Activated CD4-positive, alpha-beta T cell treated with anti-CD3 and anti-CD28 coated beads, Interleukin-2, Interleukin-6, amounts not matched to agents 100 ng/mL and 50 ng/mL, durations not matched to agents 16 hours and 8 hours (primary cell): ENCODE results near the gene FAM170B.

Experiments used
- DNase-seq: peaks from one replicate; pipeline ENCODE4 v3.0.0-alpha.2; 2020

Gene FAM170B

DNA sequence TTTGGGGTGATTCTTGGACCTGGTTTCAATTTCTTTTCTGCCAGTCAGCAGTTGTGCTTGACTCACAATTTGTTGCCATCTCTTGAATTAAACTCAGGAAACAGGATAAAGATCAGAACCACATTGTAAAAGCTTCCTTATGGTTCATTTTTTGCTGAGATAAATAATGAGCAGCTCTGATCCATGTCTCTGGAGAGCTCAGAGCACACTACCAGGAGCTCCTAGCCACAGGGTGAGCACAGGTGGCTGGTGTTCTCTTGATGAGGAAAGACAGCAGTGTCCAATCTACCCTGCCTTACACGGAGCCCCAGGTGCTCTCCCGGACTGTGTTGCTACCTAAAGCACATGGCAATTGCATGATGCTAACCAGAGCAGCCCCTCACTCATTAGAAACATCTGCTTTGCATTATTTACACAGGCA is 17.2 kb upstream of the FAM170B start:
- no peak for DNase-seq

DNA sequence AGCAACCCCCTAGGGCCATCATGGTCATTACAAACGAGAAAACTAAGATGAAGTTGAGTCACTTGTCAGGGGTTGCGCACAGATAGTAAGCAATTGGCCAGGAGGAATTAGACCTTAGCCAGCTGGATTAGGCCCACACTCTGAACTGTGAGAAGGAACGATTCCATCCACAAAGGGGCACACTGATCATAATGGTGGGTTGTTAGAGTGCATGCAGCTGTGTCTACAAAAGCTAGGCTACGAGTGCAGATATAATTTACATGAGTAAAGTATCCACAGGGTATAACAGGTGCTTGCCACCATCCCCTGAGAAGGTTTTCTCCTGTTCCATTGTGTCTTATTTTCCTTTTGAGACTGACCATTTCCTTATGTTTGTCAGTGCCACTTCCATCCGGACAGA is 16.6 kb upstream of the FAM170B start:
- no peak for DNase-seq

DNA sequence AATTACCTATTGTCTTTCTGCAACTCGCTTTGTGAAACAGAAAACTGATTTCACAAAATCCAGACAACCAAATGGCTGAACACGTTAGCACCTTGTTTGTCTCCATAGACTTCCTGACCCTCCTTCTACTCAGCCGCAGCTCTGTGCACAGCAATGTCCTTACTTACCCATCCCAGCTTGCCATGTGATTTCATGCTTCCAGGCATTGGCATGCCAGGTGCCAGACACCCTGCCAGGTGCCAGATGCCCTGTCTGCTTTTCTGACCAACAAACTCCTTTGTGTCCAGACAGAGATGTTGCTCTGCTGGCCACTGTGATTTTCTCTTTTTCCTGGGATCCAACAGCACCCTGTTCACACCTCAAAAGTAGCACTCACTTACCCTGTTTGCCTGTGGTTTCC is 16.1 kb upstream of the FAM170B start:
- DNase-seq = no peak

DNA sequence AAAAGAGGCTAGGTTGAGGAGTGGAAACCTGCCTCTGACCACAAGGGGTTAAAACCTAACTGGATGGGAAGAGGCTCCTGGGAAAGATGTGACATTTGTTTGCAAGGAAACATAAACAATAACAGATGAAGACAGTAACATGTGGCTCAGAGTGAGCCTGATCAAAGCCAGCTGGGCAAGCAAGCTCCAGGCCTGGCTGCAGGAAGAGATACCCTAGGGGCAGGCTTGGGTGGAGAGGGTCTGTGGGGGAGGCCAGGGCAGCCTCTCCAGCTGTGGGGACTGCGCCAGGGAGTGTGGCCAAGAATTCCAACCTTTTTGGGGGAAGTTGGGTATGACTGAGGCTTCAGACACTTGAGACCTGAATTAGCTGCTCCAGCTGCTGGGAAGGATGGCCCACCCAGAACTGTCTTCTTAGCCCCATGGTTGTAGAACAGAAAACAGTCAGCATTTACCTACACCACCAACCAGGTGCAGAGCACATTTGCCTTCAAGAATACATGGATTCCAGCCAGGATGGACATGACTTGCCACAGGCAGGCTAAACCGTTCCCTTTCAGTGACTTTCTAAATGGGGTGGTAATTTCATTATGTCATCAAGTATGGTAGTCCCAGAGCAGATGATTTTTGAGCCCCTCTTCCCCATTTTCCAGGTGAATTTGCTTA is 10.4 kb upstream of the FAM170B start:
- no peak for DNase-seq

DNA sequence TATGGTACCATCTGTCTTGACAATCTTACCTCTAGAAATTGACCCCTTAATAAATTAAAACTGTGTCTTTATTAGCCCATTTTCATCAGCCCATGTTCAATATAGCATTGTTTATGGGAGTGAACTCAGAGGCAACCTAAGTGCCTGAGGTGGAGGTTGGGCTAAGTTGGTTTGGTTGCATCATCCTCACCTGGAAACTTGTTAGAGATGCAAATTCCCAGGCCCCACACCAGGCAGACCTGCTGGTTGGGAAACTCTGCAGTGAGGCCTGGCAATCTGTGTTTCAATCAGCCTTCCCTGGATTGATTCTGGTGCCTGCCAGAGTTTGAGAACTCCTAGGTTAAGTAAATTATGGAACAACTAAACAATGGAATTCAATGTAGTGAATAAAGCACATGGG is 9.4 kb upstream of the FAM170B start:
- DNase-seq = no peak

DNA sequence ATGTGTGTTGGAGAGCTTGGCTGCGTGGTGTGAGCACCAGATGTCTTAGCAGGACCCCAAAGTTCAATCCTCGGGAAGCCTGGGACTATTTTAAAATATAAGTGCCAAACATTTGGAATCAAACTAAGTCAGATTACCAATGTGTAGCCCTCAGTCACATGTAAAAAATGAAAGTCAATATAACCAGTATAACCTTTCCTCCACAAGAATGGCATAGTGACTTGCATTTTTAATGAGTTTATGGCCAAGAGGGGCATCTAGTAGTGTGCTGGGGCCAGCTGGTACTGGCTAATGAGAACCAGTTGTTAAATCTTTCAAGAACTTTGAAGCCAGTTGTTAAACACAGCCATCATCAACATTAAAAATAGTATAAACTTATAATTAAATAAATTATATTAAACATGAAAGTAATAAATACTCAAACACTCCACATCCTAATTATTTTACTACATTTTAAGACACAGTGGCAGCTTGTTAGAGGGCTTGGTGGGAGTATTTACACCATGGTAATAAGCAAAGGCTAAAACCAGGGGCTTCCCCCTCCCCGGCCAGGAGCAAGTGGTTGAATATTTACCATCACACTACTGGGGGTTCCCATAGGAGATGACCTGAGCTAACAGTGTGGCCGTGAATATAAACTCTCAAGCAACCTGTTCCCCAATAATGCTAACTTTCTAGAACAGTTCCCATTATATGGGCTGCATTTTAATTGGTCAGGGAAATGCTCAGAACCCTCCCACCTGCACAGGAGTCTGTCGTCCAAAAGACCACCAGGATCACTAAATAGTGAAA is 7.9 kb upstream of the FAM170B start:
- DNase-seq = no peak

DNA sequence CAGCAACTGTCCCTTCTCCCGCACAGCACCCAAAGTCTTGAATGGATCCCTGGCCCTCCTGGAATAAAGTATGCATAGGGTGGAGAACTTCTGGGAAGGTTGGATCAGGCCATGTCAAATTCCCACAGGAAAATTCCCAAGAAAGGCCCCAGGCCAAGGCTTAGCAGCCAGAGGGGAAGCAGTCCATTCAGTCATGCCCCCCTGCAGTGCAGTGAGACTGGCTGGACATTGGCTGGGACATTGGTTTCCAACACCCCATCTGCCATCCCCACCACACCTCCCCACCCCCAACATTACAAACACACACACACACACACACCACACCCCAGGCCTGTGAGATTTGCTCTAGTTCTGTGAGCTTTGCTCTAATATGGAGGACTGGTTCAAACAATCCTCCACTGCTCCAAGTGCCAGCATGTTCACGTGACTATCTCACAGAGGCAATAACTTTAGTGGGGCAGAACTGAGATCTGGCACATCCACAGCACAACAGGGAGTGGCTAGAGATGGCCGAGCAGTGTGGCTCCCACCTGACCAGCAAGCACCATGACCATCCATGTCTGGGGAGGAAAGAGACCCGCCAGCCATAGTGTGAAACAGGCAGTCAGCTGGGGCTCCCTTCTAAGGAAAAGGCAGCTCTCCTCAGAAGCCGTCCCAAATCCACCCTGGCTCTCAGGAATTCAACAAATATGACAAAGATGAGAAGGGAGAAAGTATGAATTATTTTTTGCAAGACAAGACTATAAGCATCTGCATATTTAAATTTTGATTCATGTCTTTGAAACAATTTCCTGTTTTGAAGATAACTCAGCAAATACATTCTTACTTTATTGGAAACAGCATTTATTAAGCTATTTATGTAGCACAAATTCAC is 6.7 kb upstream of the FAM170B start:
- DNase-seq = no peak

DNA sequence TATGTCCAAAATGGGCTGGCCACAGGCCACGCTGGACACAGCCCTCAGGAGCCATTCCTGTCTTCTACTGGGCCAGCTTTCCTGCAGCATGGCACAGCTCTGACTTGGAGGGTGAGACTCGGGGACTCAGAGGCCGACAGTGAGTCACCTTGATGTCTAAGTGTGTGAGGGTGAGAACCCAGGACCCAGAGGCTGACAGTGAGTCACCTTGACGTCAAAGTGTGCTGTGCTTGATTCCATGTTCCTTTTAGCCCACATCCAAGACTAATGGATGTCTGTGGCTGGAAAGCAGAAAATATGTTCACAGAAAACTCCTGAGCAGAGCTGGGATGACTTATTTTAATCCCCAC is 6.0 kb upstream of the FAM170B start:
- no peak for DNase-seq

DNA sequence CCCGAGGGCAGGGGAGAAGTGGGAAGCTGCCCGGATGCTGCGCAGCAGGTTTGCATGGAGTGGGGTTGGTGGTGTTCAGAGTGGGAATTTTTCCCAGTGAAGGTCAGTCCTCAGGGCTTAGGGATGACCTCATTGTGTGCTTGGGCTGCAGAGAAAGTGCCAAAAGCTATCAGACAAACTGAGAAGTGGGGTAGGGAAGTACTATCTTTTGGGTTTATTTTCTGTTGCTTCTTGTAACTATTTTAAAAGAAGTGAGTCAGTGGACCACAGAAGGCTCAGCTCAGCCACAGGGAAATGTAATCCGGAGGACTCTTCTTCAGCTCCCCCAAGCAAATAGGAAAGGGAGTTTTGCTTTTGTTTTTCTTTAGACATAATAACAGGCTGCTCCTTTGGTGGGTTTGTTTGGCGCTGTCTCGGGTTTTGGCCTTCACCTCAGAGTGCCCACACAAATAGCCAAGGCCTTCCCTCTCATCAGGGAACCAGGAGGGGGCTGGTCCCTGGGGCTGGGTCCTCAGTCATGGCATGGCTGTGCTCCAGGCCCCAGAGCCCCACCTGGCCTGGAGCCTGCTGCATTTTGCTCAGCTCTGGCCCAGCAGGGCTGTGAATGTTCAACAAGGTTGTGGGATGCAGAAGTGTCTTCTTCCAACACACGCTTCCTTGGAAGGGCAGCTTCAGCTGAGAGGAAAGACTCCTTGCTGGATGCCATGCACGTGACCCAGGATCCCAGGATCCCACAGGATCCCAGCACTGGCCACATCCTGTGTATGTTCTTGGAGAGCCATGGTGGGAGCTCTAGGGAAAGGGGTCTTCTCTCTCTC is 5.4 kb upstream of the FAM170B start:
- DNase-seq = no peak

DNA sequence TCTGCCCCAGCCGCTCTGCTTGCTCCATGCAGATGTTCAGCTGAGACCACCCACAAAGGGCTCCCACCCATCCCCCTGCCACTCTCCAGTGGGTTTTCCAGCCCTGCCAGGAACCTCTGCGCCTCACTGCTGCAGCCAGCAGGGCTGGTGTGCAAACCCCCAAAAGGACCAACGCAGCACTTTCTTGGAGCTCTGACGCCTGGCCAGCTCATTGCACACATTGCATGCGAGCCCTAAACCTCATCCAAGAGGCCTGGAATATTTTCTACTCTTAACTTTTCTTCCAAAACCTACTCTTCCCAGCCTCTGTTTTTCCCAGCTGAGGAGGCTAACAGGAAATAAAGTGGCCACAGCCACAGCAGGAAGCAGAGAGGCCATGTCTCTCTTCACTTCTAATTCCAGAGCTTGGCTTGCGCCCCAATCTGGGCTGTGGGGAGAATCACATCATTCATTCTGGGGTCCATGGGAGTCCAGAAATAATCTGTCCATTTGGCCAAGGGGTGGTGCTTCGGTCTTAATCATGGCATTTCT is 4.6 kb upstream of the FAM170B start:
- DNase-seq = no peak

DNA sequence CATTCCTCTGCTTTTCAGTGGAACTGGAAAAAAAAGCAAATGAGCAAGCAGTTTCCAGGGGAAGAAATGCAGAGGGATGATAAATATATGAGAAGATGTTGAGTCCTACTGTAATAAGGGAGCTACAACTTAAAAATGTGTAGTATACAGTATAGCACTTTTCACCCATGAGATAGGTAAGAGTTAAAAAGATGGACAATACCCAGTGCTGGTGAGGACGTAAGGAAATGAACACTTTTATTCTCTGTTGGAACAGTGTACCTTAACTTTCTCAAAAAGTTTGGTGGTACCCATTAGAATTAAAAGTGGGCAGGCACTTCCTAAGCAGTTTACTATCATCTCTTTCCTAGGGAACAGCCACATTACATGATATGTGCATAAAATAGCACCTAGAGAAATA is 2.7 kb upstream of the FAM170B start:
- no peak for DNase-seq

DNA sequence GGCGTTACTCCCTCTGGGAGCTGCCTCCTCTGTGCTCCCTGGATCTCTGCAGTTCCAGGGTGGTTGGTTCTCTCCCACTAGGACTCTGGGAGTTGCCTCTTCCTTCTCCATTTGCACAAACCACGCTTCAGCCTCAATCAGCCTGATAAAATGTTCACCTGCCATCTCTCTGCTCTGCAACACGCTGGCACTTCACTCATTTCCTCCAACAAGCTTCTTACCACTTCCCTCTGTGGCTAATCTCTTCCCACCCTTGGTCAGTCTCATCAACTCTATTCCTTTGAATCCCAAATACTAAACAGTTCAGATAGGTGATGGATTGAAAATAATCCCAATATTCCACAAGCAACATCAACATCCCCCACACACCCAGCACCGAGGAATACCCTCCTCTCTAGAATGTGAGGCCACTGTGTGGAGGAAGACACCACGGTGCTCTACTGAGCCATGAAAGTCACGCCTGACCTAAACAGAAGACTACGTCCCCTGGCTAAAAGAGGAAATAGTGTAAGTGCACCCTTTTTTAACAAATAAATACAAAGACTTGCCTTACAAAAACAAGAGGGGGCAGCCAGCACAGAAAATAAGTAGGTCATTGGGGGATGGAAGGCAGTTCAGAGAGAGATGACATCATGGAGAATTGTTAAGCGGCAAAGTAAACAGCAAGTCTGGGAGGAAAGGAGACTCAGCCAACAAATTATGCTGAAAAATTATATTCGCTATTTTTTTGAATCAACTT is 1.9 kb upstream of the FAM170B start:
- DNase-seq = no peak

DNA sequence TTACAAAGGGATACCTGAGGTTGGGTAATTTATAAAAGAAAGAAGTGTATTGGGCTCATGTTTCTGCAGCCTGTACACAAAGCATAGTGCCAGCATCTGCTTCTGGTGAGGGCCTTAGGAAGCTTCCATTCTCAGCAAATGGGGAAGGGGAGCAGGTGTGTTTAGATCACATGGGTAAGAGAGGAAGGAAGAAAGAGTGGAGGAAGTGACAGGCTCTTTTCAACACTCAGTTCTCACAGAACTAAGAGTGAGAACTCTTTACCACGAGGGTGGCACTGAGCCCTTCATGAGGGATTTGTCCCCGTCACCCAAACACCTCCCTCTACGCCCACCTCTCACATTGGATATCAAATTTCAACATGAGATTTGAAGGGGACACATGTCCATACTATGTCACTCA is 506 bp upstream of the FAM170B start:
- DNase-seq = no peak

DNA sequence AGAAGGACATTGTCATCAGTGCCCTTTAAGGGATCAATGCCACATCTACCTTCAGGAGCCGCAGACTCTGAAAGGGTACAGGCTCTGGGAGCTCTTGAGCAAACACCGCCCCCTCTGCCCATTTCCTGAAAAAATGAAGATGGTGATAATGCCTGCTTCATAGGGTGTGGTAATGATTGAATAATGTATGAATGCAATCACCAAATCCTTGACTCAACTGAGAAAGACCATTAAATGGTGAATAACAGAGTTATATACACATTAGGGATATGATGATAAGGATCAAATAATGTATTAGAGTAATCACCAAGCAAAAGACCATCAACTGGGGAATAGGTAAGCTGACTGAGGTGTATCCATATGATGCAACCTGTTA is 1.5 kb downstream of the FAM170B start:
- no peak for DNase-seq

DNA sequence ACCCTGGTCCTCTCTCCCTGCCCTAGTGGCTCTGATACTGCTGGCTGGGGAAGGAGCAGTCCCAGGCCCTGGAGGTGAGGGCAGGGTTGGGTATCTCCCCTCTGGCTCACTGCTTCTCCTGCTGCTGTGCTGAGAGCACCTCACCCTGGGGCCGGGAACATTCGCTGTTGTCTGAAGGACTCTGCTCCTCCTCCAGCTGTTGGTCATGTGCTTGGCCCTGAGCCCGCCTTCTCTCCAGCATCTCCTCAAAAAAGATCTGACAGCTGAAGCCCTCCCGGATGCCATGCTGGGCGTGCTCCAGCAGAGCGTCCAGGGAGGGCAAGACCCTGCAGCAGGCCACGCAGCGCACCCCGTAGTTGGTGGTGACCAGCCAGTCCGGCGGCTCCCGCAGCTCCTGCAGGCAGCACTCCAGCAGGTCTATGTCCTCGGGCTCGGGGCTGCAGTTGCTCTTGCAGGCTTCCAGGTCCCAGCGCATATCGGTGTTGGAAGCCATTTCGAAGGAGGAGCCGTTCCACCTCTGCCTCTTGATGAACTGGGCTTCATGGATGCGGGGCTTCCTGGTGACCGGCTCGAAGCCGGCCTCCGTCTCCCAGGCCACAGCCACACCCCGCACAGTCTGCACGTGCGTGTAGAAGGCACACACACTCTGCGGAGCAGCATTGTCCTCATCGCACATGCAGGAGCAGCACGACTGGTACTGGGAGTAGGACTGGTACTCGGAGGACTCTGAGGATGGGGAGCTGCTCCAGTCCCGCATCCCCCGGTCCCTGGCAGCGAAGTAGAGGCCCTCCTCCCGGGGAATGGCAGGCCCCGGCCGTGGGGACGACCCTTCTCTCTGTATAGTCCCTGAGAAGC is 2.1 kb downstream of the FAM170B start:
- DNase-seq = no peak

DNA sequence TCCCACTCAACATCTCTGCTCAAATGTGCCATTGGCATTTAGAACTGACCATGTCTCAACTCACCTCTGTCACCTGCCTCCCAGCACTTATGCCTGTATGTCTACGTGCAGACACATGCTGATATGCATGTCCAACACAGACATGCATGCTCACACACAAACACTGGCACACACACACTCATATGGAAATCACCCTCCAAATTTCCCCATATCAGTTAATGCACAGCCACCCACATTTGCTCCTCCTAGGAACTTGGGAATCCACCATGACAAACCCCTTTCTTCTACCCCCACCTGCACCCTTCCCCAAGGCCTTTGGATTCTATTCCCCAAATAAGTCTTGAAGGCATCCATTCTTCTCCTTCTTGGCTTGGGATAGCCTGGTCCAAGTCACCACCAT is 4.4 kb downstream of the FAM170B start:
- DNase-seq = no peak

DNA sequence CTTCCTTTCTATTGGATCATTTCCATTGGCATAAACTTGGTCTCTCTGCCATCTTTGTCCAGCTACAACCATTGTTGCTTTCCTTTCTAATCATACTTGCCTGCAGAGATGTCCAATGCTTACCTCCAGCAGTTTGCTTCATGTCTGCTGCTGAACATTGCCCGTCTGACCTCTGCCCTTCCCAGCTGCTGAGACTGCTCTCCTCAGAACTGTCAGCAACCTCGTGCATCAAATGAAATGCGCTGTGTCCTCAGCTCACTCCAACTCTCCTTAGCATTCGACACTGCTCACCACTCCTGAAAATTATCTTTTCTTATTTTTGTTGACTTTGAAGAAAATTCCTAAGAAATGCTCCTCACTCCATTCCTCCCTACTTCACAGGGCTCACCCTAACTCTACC is 5.0 kb downstream of the FAM170B start:
- DNase-seq = no peak

DNA sequence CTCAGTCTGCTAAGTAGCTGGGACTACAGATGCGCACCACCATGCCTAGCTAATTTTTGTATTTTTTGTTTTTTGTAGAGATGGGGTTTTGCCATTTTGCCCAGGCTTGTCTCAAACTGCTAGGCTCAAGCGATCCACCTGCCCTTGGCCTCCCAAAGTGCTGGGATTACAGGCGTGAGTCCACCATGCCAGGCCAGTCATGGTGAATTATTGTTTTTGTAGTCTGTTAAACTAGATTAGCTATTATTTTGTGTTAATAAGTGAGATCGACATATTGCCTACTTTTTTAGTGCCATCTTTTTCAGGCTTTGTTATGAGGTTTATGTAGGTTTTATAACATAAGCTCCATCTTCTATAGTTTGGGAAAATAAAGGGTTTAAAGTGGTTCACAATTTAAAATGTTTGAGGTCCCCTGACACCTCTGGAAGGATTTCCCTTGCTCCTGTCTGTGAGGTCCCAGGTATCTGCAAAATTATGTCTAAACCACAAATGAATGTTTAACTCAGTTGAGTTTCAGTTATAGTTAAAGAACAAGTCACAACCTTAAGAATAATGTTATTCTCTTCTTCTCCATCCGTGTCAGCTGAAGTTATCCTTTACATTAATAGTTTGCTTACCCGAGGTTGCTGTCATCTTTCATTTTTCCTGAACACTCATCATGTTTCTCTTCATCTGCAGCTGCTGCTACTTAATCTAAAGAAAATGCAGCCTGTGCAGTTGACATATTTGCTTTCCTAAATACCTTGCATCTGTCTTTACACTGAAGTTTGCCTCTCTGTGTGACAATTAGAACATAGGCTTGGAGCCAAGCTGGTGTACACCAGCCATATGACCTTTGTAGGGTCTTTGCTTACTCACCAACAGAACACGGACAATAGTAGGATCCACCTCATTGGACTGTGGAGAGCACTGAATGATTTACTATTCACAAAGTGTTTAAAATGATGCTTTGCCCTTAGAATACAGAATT is 9.6 kb downstream of the FAM170B start:
- no peak for DNase-seq

DNA sequence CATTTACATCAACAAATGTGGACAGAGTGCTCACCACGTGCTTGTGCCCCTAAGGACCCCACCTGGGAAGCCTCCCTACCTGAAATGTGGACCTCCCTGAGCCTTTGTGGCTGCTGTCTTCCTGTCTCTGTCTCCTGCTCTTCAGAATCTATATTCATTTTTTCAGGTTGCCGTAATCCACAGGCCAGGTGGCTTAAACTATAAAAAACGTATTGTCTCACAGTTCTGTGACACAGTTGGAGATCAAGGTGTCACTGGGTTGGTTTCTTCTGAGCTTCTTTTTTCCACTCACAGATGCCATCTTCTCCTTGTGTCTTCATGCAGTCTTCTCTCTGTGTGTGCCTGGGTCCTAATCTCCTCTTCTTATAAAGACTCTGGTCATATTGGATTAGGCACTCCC is 12.9 kb downstream of the FAM170B start:
- DNase-seq = no peak

DNA sequence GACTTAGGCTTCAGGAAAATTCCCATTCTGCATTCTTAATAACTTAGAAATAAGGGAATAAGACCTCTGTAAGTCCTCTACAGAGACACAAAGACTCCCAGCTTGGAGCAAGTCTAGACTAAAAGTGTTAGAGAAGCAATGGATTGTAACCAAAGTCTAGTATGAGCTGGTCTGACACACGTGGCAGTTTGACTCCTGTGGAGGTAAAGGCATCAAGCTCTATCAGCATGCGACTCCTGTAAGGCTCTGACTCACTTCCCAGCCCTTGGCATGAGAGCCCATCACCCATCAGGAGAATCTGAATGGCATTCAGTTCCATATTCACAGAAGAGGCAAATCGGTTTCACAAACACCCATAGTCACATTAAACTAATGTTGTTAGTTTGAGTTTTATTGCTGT is 14.1 kb downstream of the FAM170B start:
- DNase-seq = no peak
